ENCODE results near the gene ZNF416. TPM values are rescaled to one million over a fixed set of nuclear protein-coding genes. Genes with fewer than 3 reads are reported as not detected.

Gene ZNF416
- total and polyA plus RNA-seq, 8 donors: 0.87 to 25.0 (median 2.3) TPM; not detected in 1

- WGBS, 5 donors: 96 to 99% (median 98%) methylated on average over 7 of the region's 7 CpGs
- peaks cover 58 to 100% (median 97%) of the 10 kb centered on the region in 4 donors for H3K36me3 ChIP-seq
- H3K9me3 ChIP-seq: peaks cover 70 to 100% (median 100%) of the 10 kb centered on the region in 4 donors
- no peak overlapping the region for H3K27ac ChIP-seq
- TF ChIP-seq POLR2A (IDR thresholded peaks at IDR 0.05): no peak
- no peak for TF ChIP-seq EP300 (IDR thresholded peaks at IDR 0.05)
- TF ChIP-seq POLR2AphosphoS5 (IDR thresholded peaks at IDR 0.05): no peak
- no peak for TF ChIP-seq CTCF (IDR thresholded peaks at IDR 0.05)
- no peak for DNase-seq
- no peaks in the 10 kb centered on the region for H3K4me1 ChIP-seq
- intact Hi-C loops (cut with DNase I; ENCODE audit: low total_unique reads): no loop called here
- no peaks in the 10 kb centered on the region for H3K27me3 ChIP-seq
- H3K4me3 ChIP-seq: no peak overlapping the region
Measured at GRCh38 chr19:57537953-57538547, 40.7 kb downstream of the ZNF416 start.

GRCh38 chr19:57527136-57527881 lies 51.4 kb downstream of the ZNF416 start, which contains the start of gene ZNF549:
ZNF549 (plus strand) TSS chr19:57527356; CDS start chr19:57527574, 218 bp downstream.
- Histone ChIP-seq H3K9me3 (peaks cover 8 to 47% (median 34%) of the 10 kb centered on the region in 4 donors), H3K4me3 (peak within 1 kb of the TSS; percentile 73 to 86 (median 81)), H3K27ac (peak within 1 kb of the TSS; percentile 76 to 88 (median 81)), H3K36me3 (peaks cover 0 to 28% (median 22%) of the 10 kb centered on the region in 4 donors), H3K27me3 (no peaks in the 10 kb centered on the region), H3K4me1 (peaks cover 5 to 20% (median 15%) of the 10 kb centered on the region in 4 donors)
- DNase-seq: peak; percentile 89 to 98
- 0 to 4% (median 2%) methylated on average over 35 to 64 of the region's 64 CpGs for WGBS, 5 donors
- no peak for TF ChIP-seq EP300 (IDR thresholded peaks at IDR 0.05)
- TF ChIP-seq POLR2AphosphoS5 (IDR thresholded peaks at IDR 0.05): peak; percentile 53 to 78 (median 56)
- intact Hi-C loops (cut with DNase I; ENCODE audit: low total_unique reads): no loop called here

Other genes starting within 250 kb of the ZNF416 start
- gene ZNF304, start 227.6 kb downstream of the ZNF416 start, total RNA-seq: 10 to 100 TPM in 2 of 5 donors, 1 to 10 TPM in 2, not detected in 1; 1.2 to 16.1 (median 8.2) TPM
- gene ZNF304, start 227.6 kb downstream of the ZNF416 start, polyA plus RNA-seq: 1 to 10 TPM; 1.2 to 3.4 (median 1.3) TPM
- gene TRAPPC2B, start 215.4 kb downstream of the ZNF416 start, total RNA-seq: 10 to 100 TPM in 3 of 5 donors, 1 to 10 TPM in 1, not detected in 1; 4.1 to 42.0 (median 17.4) TPM
- 10 to 100 TPM; 11.6 to 23.5 (median 21.9) TPM for gene TRAPPC2B, start 215.4 kb downstream of the ZNF416 start, polyA plus RNA-seq
- 1 to 10 TPM in 2 of 5 donors, under 1 TPM in 1, not detected in 2; under 0.01 to 3.0 (median 1.7) TPM for gene ZNF547, start 215.4 kb downstream of the ZNF416 start, total RNA-seq
- 1 to 10 TPM in 2 of 3 donors, under 1 TPM in 1; 0.50 to 2.4 (median 1.8) TPM for gene ZNF547, start 215.4 kb downstream of the ZNF416 start, polyA plus RNA-seq
- gene ZNF548, start 189.1 kb downstream of the ZNF416 start, total RNA-seq: 10 to 100 TPM in 4 of 5 donors, 1 to 10 TPM in 1; 5.5 to 48.5 (median 16.8) TPM
- 1 to 10 TPM; 2.6 to 4.8 (median 3.4) TPM for gene ZNF548, start 189.1 kb downstream of the ZNF416 start, polyA plus RNA-seq
- 100 to 1,000 TPM in 1 of 5 donors, 10 to 100 TPM in 2, 1 to 10 TPM in 2; 2.3 to 138 (median 21.9) TPM for gene ZNF17, start 167.8 kb downstream of the ZNF416 start, total RNA-seq
- gene ZNF17, start 167.8 kb downstream of the ZNF416 start, polyA plus RNA-seq: 1 to 10 TPM; 1.5 to 2.0 (median 1.6) TPM
- 10 to 100 TPM in 3 of 5 donors, 1 to 10 TPM in 2; 5.3 to 28.1 (median 11.7) TPM for gene ZNF749, start 143.6 kb downstream of the ZNF416 start, total RNA-seq
- gene ZNF749, start 143.6 kb downstream of the ZNF416 start, polyA plus RNA-seq: 1 to 10 TPM; 4.6 to 7.9 (median 6.7) TPM
- 1 to 10 TPM in 2 of 5 donors, not detected in 3; 1.5 to 9.0 TPM for gene VN1R1, start 121.8 kb downstream of the ZNF416 start, total RNA-seq
- under 1 TPM in 1 of 3 donors, not detected in 2; 0.33 TPM for gene VN1R1, start 121.8 kb downstream of the ZNF416 start, polyA plus RNA-seq
- 10 to 100 TPM in 1 of 5 donors, 1 to 10 TPM in 4; 1.4 to 25.9 (median 3.2) TPM for gene ZNF772, start 101.3 kb downstream of the ZNF416 start, total RNA-seq
- gene ZNF772, start 101.3 kb downstream of the ZNF416 start, polyA plus RNA-seq: 1 to 10 TPM in 1 of 3 donors, under 1 TPM in 2; 0.37 to 1.1 (median 0.92) TPM
- gene ZNF419, start 91.2 kb downstream of the ZNF416 start, total RNA-seq: 10 to 100 TPM in 3 of 5 donors, 1 to 10 TPM in 1, not detected in 1; 1.3 to 23.9 (median 13.0) TPM
- 1 to 10 TPM; 1.4 to 4.6 (median 2.0) TPM for gene ZNF419, start 91.2 kb downstream of the ZNF416 start, polyA plus RNA-seq
- gene ZNF773, start 79.0 kb downstream of the ZNF416 start, total RNA-seq: 1 to 10 TPM in 4 of 5 donors, under 1 TPM in 1; 0.45 to 9.9 (median 1.4) TPM
- gene ZNF773, start 79.0 kb downstream of the ZNF416 start, polyA plus RNA-seq: 1 to 10 TPM; 1.3 to 4.6 (median 2.4) TPM
- 10 to 100 TPM in 1 of 5 donors, 1 to 10 TPM in 4; 2.3 to 15.2 (median 6.7) TPM for gene ZNF549, start 51.6 kb downstream of the ZNF416 start, total RNA-seq
- 1 to 10 TPM; 1.2 to 2.3 (median 2.0) TPM for gene ZNF549, start 51.6 kb downstream of the ZNF416 start, polyA plus RNA-seq
- gene ZNF550, start 19.0 kb downstream of the ZNF416 start, total RNA-seq: 10 to 100 TPM in 3 of 5 donors, 1 to 10 TPM in 2; 2.8 to 35.0 (median 12.5) TPM
- gene ZNF550, start 19.0 kb downstream of the ZNF416 start, polyA plus RNA-seq: 1 to 10 TPM; 1.1 to 3.0 (median 1.7) TPM
- 10 to 100 TPM in 1 of 5 donors, under 1 TPM in 2, not detected in 2; 0.29 to 14.7 (median 0.89) TPM for gene ZIK1, start 5.2 kb upstream of the ZNF416 start, total RNA-seq
- gene ZIK1, start 5.2 kb upstream of the ZNF416 start, polyA plus RNA-seq: 1 to 10 TPM in 1 of 3 donors, under 1 TPM in 2; 0.62 to 1.3 (median 0.92) TPM
- gene ZNF530, start 21.0 kb upstream of the ZNF416 start, total RNA-seq: 1 to 10 TPM in 3 of 5 donors, not detected in 2; 1.0 to 6.4 (median 2.3) TPM
- gene ZNF530, start 21.0 kb upstream of the ZNF416 start, polyA plus RNA-seq: 1 to 10 TPM in 2 of 3 donors, under 1 TPM in 1; 0.81 to 3.8 (median 2.2) TPM
- gene ZNF134, start 35.3 kb upstream of the ZNF416 start, total RNA-seq: 10 to 100 TPM in 4 of 5 donors, 1 to 10 TPM in 1; 6.2 to 21.7 (median 11.6) TPM
- gene ZNF134, start 35.3 kb upstream of the ZNF416 start, polyA plus RNA-seq: 1 to 10 TPM; 3.8 to 5.0 (median 4.2) TPM
- gene ZNF211, start 54.3 kb upstream of the ZNF416 start, total RNA-seq: 10 to 100 TPM in 3 of 5 donors, 1 to 10 TPM in 2; 5.4 to 37.1 (median 14.6) TPM
- 1 to 10 TPM; 4.4 to 9.8 (median 5.7) TPM for gene ZNF211, start 54.3 kb upstream of the ZNF416 start, polyA plus RNA-seq
- 1 to 10 TPM in 1 of 5 donors, not detected in 4; 1.5 TPM for gene ZSCAN4, start 90.0 kb upstream of the ZNF416 start, total RNA-seq
- gene ZSCAN4, start 90.0 kb upstream of the ZNF416 start, polyA plus RNA-seq: under 1 TPM in 2 of 3 donors, not detected in 1; 0.05 to 0.76 TPM
- 10 to 100 TPM in 2 of 5 donors, 1 to 10 TPM in 1, under 1 TPM in 1, not detected in 1; 0.87 to 18.7 (median 10.1) TPM for gene ZNF551, start 103.1 kb upstream of the ZNF416 start, total RNA-seq
- gene ZNF551, start 103.1 kb upstream of the ZNF416 start, polyA plus RNA-seq: 1 to 10 TPM in 2 of 3 donors, under 1 TPM in 1; 1.00 to 1.8 (median 1.6) TPM
- 10 to 100 TPM in 1 of 5 donors, under 1 TPM in 2, not detected in 2; 0.45 to 21.8 (median 0.58) TPM for gene ZNF154, start 130.3 kb upstream of the ZNF416 start, total RNA-seq
- gene ZNF154, start 130.3 kb upstream of the ZNF416 start, polyA plus RNA-seq: 1 to 10 TPM in 1 of 3 donors, under 1 TPM in 2; 0.25 to 2.3 (median 0.61) TPM
- 10 to 100 TPM in 3 of 5 donors, 1 to 10 TPM in 1, under 1 TPM in 1; 0.58 to 33.3 (median 13.0) TPM for gene ZNF671, start 148.7 kb upstream of the ZNF416 start, total RNA-seq
- gene ZNF671, start 148.7 kb upstream of the ZNF416 start, polyA plus RNA-seq: 1 to 10 TPM in 2 of 3 donors, under 1 TPM in 1; 0.75 to 3.4 (median 1.2) TPM
- 10 to 100 TPM; 11.1 to 72.0 (median 27.7) TPM for gene ZNF776, start 167.9 kb upstream of the ZNF416 start, total RNA-seq
- 1 to 10 TPM; 1.9 to 4.4 (median 2.9) TPM for gene ZNF776, start 167.9 kb upstream of the ZNF416 start, polyA plus RNA-seq
- 10 to 100 TPM in 2 of 5 donors, 1 to 10 TPM in 2, not detected in 1; 7.5 to 46.4 (median 13.0) TPM for gene ZNF586, start 190.8 kb upstream of the ZNF416 start, total RNA-seq
- 1 to 10 TPM; 5.5 to 7.2 (median 5.7) TPM for gene ZNF586, start 190.8 kb upstream of the ZNF416 start, polyA plus RNA-seq
- gene ZNF552, start 236.0 kb upstream of the ZNF416 start, total RNA-seq: 10 to 100 TPM; 17.7 to 84.4 (median 69.4) TPM
- 10 to 100 TPM in 2 of 3 donors, 1 to 10 TPM in 1; 9.6 to 15.5 (median 11.8) TPM for gene ZNF552, start 236.0 kb upstream of the ZNF416 start, polyA plus RNA-seq

All from stomach (tissue), 9 donors.